CD4-positive, alpha-beta T cell treated with Interleukin-21 for 1 hour (primary cell): ENCODE measurements around the gene GCK.

Experiments
- DNase-seq: peaks from one replicate; pipeline ENCODE4 v3.0.0-alpha.2; 2020

GCK gene

DNA sequence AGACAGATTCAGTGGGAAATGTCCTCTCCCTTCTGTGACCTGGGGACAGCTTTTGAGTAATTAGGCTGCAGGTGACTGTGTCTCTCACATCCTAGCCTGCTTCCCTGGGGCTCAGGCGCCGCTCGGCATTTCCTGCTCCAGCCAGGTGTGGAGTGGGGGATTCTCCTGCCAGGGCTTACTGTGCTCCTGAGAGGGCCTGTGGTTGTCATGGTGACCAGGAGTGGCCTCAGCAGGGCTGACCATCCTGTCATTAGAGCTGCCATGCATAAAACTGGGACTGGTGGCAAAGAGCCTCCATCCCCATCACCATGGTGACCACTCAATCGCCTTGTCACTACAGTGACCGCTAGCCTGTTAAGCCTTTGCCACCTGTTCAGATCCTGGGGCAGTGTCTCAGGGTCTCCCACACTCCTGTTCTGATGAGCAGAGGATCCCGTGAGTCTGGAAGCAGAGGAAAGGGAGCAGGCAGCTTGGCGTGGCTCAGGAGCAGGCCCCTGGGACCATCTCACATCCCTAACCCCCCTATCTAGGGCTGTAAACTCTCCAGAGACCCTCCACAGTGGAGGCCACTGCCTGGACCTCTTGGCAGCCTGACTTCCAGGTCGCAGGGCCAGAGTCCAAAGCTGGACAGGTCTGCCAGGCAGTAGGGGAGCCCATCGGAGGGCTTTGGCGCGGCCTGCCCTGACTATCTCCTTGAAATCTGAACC lies at the start of gene GCK:
TSS of gene GCK (minus strand) at position 154 of the 707 bp plus-strand sequence. CDS start 486 bp downstream, outside the sequence.
- DNase-seq = no peak

GRCh38 chr7:44238116-44238695 lies 49.0 kb upstream of the GCK start:
- no peak for DNase-seq

- no peak for DNase-seq
These were observed 48.5 kb upstream of the GCK start for GRCh38 chr7:44237696-44238095.

GRCh38 chr7:44236333-44236728 lies 47.1 kb upstream of the GCK start:
- no peak for DNase-seq

GRCh38 chr7:44235582-44236332 lies 46.5 kb upstream of the GCK start:
- DNase-seq = no peak

DNA sequence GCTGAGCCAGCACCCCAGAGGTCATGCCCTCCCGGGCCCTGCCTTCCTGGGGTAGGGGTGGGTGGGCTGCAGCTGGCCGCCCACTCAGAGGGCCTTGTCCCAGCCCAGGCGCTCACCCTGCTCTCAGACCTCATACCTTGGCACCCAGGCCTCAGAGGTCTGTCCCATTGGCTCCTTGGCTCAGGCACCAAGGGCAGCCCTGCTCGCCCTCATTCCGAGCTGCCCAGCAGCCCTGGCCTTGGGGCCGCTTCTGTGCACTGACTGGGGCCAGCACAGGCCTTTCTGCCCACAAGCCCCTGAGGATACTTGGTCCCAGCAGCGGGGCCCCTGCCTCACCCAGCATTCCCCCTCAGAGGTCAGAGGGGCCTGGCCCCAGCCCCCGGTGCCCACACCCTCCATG lies 45.8 kb upstream of the GCK start:
- no peak for DNase-seq

DNA sequence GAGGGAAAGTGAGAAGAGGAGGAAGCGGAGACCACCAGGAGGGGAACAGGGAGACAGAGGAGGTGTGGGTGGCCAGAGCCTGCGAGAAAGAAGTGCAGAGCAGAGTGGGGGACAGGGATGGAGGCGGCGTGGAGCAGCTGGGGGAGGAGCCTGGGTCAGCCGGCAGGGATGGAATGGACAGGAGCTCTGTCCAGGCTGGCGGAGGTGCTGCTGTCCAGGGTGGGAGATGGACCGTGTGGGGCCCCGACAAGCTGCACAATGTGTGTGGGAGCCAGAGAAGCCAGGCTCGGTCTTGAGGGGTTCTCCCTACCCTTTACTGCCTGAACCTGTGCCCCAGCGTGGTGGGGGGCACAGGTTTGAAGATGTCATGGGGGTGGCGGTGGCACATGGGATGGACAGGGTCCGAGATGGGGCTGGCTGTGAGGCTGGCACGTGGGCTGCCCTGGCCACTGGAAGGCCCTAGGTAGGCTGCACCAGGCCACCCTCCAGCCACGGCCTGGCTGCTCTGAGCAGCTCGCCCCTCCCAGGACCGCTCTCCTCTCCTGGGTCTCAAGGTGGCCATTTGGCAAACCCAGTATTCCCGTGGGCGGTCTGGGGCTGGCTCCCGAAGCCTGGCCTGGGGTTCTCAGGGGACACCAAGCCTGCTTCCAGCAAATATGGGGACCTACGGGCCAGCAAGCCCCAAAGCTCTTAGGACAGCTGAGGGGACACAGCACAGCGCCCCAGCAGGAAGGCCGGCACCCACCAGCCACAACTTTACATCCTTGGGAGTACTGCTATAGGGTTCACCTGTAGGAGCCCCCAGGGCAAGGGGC lies 43.9 kb upstream of the GCK start:
- DNase-seq = no peak

GRCh38 chr7:44232396-44232795 lies 43.2 kb upstream of the GCK start:
- DNase-seq = no peak

DNA sequence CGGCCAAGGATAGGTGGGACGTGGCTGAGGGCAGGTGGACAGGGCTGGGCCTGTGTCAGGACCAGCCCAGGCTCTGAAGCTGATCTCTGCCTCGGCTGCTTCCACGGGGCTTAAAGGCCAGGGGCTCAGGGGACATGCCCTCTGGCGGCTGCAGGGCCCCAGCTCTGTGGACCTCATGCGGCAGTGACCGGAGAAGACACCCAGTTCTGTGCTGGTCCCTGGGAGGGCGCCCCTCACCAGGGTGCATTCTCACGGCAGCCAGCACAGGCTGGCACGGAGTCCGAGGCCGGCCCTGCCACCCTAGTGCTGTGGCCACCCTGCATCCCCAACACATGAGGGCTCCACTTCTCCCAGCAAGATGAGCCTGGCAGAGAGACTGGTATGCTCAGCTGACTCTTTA lies 41.8 kb upstream of the GCK start:
- DNase-seq = no peak

DNA sequence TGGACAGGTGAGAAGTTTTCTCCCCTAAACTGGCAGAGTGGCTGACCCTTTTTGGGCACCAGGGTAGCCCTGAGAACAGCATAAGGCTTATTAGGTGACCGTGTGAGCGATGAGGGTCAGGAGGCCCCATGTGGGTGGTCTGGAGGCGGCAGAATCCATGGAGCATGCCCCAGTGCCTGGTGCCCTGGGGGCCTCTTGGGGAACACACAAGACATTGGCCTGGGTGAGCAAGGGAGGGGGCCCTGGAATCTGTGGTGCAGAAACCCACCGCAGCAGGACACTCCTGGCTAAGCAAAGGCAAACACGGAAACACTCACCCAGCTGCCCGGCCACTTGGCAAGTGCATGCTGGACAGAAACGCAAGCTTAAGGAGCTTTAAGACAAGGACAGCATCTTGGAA lies 41.0 kb upstream of the GCK start:
- DNase-seq = no peak

- DNase-seq = no peak
These were observed 40.4 kb upstream of the GCK start for GRCh38 chr7:44229546-44230105.

DNA sequence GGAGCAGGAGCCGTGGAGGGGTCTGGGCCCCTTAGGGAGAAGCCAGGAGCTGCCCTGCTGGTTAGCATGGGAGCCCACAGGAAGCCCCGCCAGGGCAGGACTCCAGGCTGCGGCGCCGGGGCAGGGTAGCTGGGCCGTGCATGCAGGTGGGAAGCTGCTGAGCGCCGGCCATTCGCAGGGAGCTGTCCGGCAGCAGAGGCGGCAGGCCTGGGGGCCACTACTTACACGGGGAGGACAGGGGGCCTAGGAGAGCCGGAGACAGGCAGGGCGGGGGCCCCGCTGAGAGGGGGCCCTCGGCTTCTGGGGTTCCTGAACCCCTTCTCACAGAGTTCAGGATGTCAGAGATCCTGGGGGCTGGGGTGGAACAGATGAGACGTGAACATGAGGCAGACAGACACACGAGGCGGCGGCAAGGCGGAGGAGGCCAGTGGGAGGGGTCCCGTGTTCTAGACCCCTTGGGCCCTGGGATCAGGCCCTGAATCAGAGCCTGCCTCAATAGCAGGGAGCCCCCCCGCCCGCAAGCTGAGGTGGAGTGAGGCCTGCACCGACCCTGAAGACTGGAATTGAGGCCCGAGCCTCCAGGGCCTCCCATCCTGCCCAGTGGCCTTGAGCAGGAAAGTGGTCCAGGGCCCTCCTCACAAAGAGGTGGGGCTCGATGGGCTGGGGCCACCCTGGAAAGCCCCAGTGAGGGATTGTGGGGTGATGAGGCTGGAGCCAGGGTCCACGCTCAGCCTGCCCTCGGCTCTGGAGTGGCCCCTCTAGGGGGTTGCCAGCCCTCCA lies 39.5 kb upstream of the GCK start:
- DNase-seq = no peak

DNA sequence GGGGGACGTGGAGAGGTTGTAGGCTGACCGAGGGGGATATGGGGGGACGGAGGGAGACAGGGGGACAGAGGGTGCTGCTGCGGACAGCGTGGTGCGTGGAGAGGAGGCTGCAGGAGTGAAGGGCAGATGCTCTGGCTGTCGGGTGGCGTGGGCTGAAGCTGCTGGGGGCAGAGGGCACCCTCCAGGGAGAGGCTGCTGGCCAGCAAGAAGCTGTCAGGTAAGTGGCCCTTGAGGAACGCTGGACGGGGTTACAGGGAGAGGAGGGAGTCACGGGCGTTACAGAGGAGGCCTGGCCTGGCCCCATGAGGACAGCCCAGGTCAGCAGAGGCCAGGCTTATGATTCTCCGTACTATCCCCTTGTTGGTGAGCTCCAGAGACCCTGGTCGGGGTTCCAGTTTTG lies 38.7 kb upstream of the GCK start:
- no peak for DNase-seq

GRCh38 chr7:44226396-44226753 lies 37.1 kb upstream of the GCK start:
- no peak for DNase-seq

DNA sequence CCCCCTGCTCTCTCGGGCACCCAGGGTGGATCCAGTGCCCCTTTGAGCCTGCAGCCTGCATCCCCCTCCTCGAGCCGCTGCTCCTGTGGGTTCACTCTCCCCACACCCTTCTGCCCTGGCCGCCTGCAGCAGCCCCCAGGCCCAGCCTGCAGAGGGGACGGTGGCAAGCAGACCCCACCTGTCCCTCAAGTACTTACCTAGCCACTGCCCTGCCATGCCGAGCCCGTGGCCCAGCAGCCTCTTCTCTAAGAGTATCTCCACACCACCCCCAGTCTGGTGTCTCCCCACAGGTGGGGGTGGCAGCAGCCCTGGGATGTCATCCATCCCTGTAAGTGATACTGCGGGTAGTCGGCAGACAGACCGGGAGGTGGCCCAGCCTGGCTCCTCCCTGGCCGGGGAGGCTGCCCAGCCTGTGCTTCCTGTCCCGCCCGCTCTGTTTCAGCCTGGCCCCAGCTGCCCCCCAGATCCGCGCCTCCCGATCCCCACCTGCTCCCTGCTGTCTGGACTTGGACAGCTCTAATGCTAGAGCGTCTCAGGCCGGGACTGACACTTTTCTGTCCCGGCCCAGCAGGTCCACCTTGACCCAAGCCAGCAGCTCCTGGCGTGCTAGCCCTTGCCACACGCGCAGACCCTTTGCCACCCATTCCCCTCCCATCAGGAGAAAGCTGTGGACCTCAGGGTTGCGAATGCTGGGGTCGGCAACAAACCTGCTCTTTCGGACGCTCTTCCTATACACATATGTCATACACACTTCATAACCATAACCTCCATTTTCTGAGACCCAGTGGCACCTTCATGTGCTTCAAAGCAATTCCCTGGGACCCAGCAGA lies 36.5 kb upstream of the GCK start:
- DNase-seq = no peak

- DNase-seq = no peak
These were observed 35.8 kb upstream of the GCK start for GRCh38 chr7:44224974-44225565.

DNA sequence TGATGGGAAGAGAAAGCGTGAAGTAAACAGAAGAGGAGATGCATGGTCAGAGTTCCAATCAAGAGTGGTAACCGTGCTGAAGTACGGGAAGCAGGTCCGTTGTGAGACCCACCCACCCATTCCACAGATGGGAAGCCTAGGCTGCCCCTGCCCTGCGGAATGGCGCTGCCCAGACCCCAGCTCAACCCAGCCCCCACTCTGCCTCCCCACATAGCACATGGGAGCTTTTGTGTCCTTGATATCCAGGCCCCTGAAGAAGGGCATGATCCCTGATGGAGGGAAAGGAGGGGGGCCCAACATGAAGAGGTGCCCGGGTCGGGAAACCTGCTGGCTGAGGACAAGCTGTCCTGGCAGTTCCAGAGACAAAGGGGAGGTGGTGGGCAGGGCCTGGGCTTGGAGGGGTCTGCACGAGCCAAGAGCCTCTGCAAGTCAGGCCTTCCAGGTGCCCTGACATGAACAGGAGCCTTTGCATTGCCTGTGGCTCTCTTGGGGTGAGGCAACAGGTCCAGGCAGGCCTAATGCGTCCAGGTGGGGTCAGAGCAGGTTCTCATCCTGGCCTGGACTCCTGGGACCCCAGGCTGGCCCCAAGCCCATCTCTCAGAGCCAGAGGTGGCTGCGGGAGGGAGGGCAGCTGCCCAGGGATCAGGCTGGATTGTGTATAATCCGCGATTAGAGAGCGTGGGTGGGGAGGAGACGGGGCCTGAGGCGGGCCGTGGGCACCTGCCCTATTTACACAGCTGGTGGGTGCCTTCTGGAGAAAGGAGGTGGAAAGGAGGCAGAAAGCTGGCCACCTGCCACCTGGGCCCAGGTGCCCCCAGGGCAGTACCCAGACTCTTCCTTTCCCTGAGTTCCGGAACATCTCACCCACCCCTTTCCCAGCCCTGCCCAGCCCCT lies 35.1 kb upstream of the GCK start:
- DNase-seq = no peak

DNA sequence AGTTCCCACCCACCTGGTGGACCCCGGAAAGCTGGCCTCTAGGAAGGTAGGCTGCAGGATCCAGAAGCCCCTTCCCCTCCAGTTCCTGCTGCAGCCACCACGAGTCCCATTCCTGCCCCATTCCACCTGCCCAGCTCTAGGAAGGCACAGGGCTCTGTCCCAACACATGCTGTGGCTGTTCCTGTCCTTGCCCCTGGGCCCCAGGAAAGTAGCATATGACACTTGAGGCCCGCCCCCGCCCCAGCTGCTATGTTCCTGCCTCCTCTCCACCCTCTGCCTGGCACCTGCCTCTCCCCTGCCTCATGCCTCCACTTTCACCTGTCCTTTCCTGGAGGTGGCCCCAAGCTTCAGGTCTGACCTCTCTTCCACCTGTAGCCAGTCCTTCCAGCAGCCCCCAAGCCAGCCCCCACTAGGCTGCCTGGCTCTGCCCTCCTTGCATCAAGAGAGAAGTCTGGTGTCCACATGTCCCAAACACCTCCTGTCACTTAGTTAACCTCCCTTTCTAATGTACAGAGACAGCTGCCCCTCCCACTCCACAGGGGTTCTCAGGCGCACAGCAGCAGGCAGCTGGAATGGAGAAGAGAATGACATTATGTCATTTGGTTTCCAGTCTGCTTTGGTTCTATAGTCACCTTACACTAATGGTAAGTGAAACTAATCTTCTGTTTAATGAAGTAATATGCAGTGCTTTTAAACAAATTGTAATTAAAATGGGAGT lies 34.3 kb upstream of the GCK start:
- no peak for DNase-seq

DNA sequence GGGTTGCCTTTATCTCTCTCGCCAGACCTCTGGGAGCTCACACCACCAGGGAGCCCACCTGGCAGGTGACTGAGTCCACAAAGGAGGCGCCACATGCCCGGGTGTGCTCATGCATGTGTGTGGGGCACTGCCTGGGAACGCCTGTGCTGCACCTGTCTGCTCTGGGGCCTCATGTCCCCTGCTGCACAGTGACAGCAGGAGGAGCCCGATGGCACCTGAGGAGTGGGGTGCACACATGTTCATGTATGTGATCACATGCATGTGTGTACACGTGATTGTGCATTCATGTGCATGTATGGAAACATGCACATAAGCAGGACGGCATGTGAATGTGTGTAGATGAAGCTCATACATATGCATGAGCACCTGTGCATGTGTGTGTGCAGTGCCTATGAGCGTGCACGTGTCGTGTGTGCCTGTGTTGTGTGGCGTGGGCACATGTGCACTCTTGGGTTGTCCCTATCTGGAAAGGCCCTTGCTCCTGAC lies 33.6 kb upstream of the GCK start:
- DNase-seq = no peak
